HL-60 (cell line): ENCODE data around the gene FREM3.

ENCODE experiments used
- DNase-seq, 2 experiments: peaks; one replicate each; pipeline ENCODE4 v3.0.0-alpha.2; 2010 to 2020; ENCODE audit warnings: low read depth in 1 of 2, low spot score in 1 of 2
- H3K27ac ChIP-seq: fragments of 250-450 bp; sonication (Bioruptor Pico); replicated peaks from 2 replicates; pipeline ENCODE4 v1.5.1; 2020; ENCODE audit warnings: mild to moderate bottlenecking, moderate library complexity
- H3K27me3 ChIP-seq: fragments of 250-450 bp; sonication (Bioruptor Pico); 2 replicates; pipeline ENCODE4 v1.5.1; 2021; ENCODE audit warnings: mild to moderate bottlenecking, moderate library complexity; ENCODE audit not compliant: insufficient read depth, poor library complexity, severe bottlenecking
- H3K4me3 ChIP-seq: replicated peaks from 2 replicates; pipeline ENCODE4 v1.5.1; 2011; ENCODE audit warnings: mild to moderate bottlenecking, control low read depth, low read length; ENCODE audit not compliant: insufficient read depth
- CTCF ChIP-seq: IDR thresholded peaks from one replicate; pipeline ENCODE4 v1.5.1; 2011; ENCODE audit warnings: low read length, control low read depth, inconsistent platforms; ENCODE audit not compliant: insufficient read depth
- GABPA ChIP-seq: IDR thresholded peaks from 2 replicates; pipeline ENCODE4 v1.6.1; 2012; ENCODE audit warnings: low read depth
- POLR2AphosphoS5 ChIP-seq: IDR thresholded peaks from 2 replicates; pipeline ENCODE4 v1.6.1; 2012; ENCODE audit warnings: low read depth
- REST ChIP-seq: IDR thresholded peaks from 2 replicates; pipeline ENCODE4 v1.6.1; 2012; ENCODE audit warnings: low read depth; ENCODE audit not compliant: insufficient replicate concordance
- SPI1 ChIP-seq: IDR thresholded peaks from 2 replicates; pipeline ENCODE4 v1.6.1; 2012; ENCODE audit warnings: low read depth, mild to moderate bottlenecking, borderline replicate concordance

FREM3 gene

GRCh38 chr4:143586080-143586479 is 114.4 kb downstream of the FREM3 start:
- no peaks in the 10 kb centered on the region for H3K27me3 ChIP-seq
- no peak for DNase-seq
- no peak for TF ChIP-seq CTCF
- TF ChIP-seq POLR2AphosphoS5, result no peak
- no peak for TF ChIP-seq REST
- TF ChIP-seq GABPA, result no peak
- no peak for TF ChIP-seq SPI1

GRCh38 chr4:143585548-143585947 is 114.9 kb downstream of the FREM3 start:
- DNase-seq, result no peak
- no peak overlapping the region for H3K27ac ChIP-seq
- no peak overlapping the region for H3K4me3 ChIP-seq
- no peaks in the 10 kb centered on the region for H3K27me3 ChIP-seq
- no peak for TF ChIP-seq GABPA
- no peak for TF ChIP-seq CTCF
- TF ChIP-seq REST, result no peak
- TF ChIP-seq SPI1, result no peak
- no peak for TF ChIP-seq POLR2AphosphoS5

More at GRCh38 chr4:143586080-143586479, 114.4 kb downstream of the FREM3 start:
- no peak overlapping the region for H3K27ac ChIP-seq
- no peak overlapping the region for H3K4me3 ChIP-seq

- Histone ChIP-seq H3K27ac (no peak overlapping the region), H3K4me3 (no peak overlapping the region), H3K27me3 (no peaks in the 10 kb centered on the region)
- TF ChIP-seq REST (no peak), POLR2AphosphoS5 (no peak)
- no peak for DNase-seq
These were observed 119.0 kb downstream of the FREM3 start for GRCh38 chr4:143581331-143581946.

GRCh38 chr4:143575331-143575730 is 125.1 kb downstream of the FREM3 start:
- no peak for TF ChIP-seq REST
- TF ChIP-seq POLR2AphosphoS5, result no peak
- TF ChIP-seq SPI1, result no peak
- no peak for TF ChIP-seq GABPA
- TF ChIP-seq CTCF, result no peak
- Histone ChIP-seq H3K4me3 (no peak overlapping the region), H3K27me3 (no peaks in the 10 kb centered on the region), H3K27ac (no peak overlapping the region)
- no peak for DNase-seq
